GM19099 (cell line): ENCODE results near the gene PYGO2.

Experiments used
- POLR2A ChIP-seq: IDR thresholded peaks from 3 replicates; pipeline ENCODE4 v1.6.1; 2011; ENCODE audit warnings: low read depth; ENCODE audit not compliant: insufficient read length; ENCODE audit errors: extremely low read depth

PYGO2 gene

DNA sequence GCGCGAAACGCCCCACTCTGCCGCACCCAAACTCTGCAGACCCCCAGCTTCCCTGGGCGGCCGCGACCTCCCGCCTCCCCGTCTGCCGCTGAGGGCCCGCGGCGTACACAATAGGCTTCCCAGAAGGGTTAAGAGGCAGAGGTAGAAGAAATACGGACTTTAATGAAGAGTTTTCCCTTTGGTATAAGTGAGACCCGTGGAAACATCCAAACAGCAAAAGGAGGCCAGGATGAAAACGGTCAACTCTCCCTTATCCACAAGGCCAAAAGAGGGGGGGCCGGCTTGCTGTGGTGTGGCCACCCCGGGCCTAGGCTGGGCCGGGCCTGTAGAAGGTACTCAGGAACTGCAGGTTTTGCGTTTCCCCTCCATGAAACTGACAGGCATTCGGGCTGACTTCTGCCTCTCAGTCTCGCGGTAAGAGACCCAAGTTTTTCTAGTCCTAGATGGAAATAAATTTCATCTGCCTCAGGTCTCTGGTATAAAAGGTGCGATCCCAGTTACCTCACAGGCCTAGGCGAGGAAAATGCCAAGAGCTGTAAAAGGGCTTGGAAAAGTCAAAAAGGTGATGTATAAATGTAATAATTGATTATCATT is 671 bp upstream of the PYGO2 start:
- TF ChIP-seq POLR2A, result no peak

DNA sequence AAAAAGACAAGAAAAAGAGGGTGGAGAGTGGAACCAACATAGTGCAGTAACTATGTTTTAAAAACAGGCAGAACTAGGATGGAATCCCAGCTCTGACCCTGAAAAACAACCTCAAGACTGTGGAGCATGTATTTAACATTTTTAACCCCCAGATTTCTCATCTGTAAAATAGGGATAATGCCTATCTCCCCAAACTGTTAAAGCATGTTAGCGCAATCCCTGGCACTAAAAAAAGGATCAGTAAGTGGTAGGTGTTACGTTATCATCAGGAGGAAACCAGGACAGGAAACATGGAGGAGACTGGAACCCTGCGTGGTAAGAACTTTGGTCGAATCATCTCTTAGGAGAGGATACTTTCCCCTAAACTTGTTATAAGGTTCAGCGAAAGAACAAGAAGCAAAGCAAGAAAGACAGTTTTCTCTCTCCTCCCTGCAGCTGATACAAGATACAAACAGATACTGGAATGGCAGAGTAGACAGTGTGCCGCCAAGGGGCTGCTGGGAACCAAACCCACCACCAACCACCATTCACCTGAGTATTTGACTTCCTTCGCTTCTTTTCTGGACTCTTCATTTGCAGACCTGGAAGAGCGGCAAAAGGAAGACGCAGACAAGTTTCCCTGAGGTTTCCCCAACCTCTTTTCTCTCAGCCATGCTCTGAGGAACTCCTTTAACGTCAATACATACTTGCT is 991 bp downstream of the PYGO2 start:
- TF ChIP-seq POLR2A, result no peak

DNA sequence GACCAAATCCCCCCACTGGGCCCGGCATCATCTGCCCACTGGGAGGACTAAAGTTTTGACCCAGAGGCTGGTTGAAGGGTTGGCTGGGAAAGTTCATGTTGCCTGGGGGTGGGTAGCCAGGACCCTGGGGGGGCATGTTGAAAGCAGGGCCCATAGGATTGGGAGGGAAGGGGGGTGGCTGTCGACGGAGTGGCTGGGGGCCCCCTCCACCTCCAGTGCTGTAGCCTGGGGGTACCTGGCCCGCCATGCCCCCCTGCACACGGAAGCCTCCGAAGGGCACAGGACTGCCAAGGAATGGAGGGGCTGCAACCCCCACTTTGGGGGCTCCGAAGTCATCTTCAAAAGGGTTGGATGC is 2.2 kb downstream of the PYGO2 start:
- TF ChIP-seq POLR2A, result no peak

DNA sequence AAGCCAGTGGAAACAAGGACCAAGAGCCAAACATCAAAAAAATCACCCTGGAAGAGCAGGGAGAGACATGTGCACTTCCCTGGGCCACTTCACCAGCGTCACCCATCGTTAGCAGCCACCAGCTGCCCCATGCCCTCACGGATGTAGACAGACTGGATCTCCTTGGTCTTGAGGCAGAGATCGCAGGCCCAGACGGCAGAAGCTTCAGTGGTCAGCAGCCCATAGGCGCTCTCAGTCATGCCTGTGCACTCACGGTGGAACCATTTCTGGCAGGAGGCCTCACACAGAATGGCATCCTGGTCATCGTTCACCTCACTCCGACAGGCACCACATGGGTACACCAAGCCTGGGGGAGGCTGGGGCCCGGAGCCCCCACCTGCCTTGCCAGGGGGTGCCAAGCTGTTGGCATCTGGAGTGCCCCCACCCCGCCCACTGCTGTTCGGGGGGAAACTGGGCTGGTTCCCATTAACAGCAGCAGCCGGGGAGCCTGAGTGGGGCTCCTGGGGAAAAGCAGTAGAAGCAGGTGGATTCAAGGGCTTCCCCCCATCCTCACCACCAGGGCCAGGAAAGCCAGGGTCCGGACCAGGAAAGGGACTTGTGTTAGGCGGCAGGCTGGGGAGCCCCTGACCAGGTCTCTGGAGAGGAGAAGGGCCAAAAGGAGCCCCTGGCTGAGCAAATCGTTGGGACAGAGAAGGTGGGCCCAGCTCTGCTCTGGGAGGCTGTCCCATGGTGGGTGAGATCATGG is 2.7 kb downstream of the PYGO2 start:
- TF ChIP-seq POLR2A, result no peak

DNA sequence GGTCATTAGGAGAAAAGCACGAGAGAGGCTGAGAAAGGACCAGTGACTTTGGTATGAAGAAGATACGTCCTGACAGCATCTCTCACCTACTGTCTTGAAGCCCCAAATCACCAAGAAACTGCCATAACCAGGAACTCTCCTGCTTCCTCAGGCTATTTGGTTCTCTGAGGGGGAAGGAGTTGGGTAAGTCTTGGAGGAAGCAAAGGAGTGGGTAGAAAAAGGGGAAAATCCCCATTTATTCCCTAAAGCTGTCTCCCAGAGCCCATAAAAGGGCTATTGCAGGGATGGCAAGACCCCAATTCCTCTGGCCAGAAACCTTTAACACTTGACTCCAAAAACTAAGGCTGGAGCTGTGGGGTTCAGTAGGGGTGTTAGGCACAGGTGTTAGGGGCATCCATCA is 3.5 kb downstream of the PYGO2 start:
- TF ChIP-seq POLR2A, result no peak

DNA sequence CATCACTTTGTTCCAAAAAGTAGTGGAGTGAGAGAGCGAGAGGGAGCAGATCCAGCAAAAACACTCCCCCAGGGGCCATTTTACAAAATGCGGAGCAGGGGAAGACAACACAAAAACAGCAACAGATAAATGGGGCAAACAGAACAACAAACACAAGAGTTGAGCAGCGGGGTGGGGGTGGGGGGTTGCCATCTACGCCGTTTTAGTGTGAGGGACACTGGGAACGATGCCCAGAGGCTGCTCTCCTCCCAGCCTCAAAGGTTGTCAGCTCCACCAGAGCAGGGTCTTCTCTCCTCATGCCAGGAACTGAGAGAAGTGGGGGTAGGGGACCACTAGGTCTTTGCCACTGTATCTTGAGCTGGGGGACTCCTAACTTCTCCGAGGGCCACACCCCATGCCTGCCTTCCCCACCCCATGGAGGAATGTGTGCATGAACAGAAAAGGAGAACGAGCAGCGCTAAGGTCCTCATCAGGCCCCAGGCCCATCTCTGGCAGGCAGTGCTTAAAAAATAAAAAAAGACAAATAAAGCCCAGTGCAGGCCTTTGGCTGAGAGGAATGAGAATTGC is 4.4 kb downstream of the PYGO2 start:
- TF ChIP-seq POLR2A, result no peak

DNA sequence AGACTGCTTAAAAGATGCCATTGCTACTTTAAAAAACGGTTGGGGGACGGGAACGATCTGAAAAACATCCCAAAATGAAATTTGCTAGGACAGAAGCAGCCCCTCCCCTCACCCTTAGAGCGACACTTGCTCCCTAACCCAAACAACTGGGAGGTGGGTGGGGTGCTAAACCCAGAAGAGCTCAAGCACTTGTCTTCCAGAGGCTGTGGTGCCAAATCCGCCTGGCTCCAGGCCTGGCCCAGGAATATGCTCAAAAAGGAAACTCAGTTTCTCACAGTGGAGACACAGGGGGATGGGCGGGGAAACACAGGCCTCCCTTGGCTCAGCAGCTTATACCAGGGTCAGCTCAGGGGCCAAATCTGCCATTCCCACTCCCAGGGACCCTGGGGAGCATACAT is 5.0 kb downstream of the PYGO2 start:
- TF ChIP-seq POLR2A, result no peak

DNA sequence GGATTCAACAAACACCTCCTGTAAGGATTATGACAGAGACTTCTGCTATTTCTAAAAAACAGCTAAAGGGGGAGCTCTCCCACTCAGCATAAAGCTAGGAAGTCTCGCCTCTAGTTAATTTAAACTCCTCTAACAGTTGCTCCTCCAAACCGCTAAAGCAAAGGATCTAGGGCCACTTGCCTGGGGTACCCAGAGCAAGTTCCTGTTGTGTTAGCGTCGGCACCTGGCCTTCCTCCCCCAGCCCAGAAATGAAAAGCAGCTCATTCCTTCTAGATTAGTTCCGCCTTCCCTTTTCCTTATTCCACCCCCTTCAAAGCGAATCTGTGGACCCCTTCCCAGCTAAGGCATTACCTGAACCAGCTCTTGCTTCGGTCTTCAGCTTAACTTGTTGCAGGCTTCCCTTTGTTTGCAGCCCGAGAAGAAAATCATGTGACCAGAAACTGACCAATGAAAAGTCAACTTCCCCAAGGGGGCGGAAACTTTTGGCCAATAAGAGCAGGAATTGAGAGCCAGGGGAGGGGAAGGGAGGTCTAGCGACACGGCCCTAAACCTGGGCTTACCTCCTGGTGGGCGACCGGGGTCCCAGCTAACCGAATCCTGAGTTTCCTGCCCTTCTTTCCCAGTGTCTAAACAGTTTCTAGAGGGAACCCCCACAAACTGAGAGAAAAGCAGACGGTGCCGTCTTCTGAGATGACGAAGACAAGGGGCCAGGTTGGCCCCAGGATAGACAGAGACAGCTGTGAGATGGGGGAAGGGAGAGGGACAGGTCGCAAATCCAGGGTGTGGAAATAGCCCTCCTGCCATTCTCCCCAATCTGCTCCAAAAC is 5.7 kb downstream of the PYGO2 start, which contains the start of gene PBXIP1:
TSS of gene PBXIP1 (minus strand) at position 382 of the 826 bp plus-strand sequence. CDS start 2,378 bp downstream, outside the sequence.
- peak; percentile 46 for TF ChIP-seq POLR2A

DNA sequence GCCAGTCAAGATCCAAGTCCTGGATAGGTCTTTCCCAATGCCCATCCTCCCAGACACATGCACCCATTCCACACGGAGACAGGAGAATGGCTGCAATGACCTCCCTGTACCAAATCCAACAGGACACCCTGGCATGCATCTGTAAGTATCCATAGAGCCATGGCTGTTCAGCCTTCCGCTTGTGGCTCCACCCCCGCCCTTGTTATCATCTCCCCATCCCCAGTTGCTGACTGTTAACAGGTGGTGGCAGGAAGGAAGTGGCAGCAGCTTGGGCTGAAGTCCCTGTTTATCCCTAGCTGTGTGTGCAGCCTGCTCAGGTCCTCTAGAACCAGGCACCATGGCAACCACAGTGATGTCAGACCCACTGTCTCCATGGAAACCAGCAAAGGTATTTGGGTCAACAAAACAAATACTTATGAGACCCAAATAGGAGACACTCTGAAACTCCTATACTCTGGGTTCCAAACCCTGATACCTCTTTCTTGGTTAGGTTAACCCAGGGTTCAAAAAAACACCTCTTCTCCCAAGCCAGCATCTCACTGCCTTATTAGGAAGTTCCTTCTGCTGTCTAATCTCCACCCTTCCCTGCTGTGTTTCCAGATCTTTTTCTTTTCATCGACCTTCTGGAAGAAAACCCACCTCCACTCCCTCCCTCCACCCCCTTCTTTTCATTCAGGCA is 6.4 kb downstream of the PYGO2 start:
- TF ChIP-seq POLR2A, result no peak

DNA sequence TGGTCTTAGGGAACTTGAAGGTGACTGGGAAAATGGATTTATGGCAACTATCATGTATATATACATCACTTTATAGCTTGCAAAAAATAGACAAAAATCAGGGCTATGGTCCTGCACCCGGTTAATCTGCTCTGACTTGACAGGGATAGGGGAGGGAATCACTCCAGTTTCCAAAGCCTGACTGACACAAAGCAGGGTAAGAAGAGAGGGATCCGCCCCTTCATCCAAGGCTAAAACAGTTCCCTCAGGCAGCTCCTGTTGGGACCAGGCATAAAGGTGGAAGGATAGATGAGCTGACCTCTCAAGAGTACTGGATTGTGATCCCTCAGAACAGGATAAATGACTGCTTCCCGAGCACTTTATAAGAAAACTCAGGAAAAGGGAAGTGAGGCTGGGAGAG is 7.0 kb downstream of the PYGO2 start:
- TF ChIP-seq POLR2A, result no peak

DNA sequence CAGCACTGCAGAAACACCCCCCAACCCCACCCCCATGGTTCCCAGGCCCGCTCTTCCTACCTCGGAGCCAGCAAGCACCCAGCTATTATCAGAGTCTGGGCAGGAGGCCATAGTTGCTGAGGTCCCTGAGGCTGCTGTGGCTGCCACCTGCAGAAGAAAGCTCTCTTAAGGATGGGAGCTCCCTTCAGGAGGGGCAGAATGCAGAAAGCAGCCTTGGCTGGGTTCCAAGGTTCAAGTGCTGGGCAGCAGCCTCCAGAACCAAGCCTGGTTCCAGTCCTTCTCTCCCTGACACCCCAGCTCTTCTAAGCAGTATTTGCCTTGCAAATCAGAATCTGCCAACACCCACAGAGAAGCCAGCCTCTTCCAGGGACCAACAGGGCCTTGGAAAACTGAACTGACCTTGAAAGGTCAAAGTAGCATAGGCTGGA is 8.0 kb downstream of the PYGO2 start:
- no peak for TF ChIP-seq POLR2A

DNA sequence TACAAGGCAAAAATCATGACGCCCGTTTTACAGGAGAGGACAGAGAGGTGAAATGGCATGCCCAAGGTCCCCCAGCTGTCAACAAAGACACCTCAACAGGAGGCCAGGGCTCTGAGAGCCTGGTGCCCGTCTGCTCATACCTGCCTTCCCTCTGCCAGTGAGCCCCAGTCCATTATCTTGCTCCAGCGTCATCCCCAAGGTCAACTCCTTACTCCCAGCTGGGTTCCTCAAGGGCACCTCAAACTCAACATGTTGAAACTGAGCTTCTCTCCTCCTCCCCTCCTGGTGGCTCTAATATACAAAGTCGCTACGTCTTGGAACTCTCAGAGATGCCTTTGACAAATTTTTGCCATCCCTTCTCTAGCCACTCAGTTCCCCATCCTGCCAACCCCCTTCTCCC is 8.9 kb downstream of the PYGO2 start:
- no peak for TF ChIP-seq POLR2A

DNA sequence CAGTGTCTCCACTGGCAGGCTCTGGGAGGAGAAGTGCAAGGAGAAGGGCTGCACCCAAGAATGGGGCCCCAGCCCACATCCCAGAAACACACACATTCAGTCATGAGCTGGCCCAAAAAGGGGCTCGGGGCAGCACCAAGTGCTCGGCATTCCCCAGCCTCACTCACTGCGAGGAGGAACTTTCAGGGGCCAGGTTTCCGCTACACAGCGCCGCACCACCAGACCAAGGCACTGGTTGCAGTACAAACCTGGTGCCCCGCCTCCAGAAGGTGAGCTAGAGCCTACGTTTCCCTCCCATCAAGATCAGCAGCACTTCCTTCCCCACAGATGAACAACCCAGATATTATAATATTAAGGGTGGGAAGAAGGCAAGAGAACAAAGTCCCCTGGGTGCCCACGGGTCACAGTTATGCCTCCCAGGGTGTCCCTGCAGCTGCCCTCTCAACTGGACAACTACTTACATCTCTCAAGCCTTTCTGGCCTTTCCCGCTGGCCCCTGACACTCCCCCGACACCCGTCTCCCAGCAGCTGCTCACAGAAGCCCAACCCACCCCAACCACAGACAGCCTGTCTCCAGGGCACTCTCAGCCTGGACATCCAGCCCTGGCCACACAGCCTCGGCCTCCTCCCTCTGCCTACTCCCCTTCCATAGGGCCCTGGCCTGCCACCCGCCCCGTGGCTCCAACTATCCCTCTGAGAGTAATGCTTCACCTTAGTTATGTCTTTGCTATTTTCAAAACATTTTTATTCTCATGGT is 9.5 kb downstream of the PYGO2 start:
- no peak for TF ChIP-seq POLR2A

DNA sequence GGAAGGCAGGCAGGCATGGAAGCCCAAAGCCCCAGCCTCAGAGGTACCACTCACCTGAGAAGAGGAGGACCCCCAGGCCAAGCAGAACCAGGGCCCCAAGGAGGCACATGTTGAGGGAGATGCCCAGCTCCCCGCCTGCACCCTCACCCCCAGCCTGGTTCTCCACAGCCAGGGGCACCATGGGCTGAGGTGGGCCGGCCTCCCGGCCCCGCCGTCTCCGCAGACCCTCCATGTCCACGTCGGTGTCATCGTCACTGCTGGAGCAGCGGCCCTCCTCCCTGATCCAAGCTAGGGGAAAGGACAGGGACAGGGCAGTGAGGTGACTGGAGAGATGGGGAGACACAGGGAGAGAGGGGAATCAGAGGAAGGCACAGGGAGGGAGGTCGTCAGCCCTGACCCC is 13.5 kb downstream of the PYGO2 start:
- TF ChIP-seq POLR2A, result no peak
